Measurements from ENCODE around the gene RARRES1. TPM values are rescaled to one million over a fixed set of nuclear protein-coding genes. Genes with fewer than 3 reads are reported as not detected.

The RARRES1 gene
- total RNA-seq, 1 experiment from 2014 or later = 20.5 TPM

- Histone ChIP-seq H3K36me3 (ENCODE audit: low read depth) (peaks cover 9% of the 10 kb centered on the region; the same call in 1 of the 2 replicates), H3F3A (ENCODE audit: insufficient read depth, low read depth) (peaks cover 55% of the 10 kb centered on the region), H3K79me2 (ENCODE audit: low read depth) (peaks cover 71% of the 10 kb centered on the region), H4K20me1 (ENCODE audit: insufficient read depth) (no peaks in the 10 kb centered on the region), H3K27ac (peak overlapping the region; percentile 78), H2AFZ (no peak overlapping the region), H3K9me2 (ENCODE audit: insufficient read depth) (no peaks in the 10 kb centered on the region), H3K4me1 (replicated peaks; ENCODE audit: insufficient read depth) (peaks cover 72% of the 10 kb centered on the region), H3K4me2 (peak overlapping the region; percentile 81), H3K27me3 (ENCODE audit: insufficient read depth, low read depth) (no peaks in the 10 kb centered on the region), H3K4me3 (peak overlapping the region; percentile 33; the same call in 1 of the 2 replicates), H3K9me3 (ENCODE audit: insufficient read depth, low read depth) (no peaks in the 10 kb centered on the region)
- ChIA-PET CTCF (interaction anchor here (2.6 kb wide), 1 partner anchor 70 kb away, joined by 12 read pairs; no protein-coding TSS in a partner anchor), POLR2A (ENCODE audit: unreplicated experiment) (no interaction called here)
- TF ChIP-seq, protein P1, sequence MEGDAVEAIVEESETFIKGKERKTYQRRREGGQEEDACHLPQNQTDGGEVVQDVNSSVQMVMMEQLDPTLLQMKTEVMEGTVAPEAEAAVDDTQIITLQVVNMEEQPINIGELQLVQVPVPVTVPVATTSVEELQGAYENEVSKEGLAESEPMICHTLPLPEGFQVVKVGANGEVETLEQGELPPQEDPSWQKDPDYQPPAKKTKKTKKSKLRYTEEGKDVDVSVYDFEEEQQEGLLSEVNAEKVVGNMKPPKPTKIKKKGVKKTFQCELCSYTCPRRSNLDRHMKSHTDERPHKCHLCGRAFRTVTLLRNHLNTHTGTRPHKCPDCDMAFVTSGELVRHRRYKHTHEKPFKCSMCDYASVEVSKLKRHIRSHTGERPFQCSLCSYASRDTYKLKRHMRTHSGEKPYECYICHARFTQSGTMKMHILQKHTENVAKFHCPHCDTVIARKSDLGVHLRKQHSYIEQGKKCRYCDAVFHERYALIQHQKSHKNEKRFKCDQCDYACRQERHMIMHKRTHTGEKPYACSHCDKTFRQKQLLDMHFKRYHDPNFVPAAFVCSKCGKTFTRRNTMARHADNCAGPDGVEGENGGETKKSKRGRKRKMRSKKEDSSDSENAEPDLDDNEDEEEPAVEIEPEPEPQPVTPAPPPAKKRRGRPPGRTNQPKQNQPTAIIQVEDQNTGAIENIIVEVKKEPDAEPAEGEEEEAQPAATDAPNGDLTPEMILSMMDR (conservative IDR thresholded peaks at IDR 0.05) = no peak
- no peak for TF ChIP-seq EZH2 (IDR thresholded peaks at IDR 0.05; ENCODE audit: low read depth)
- no TSS peak for BruUV-seq (replicated peaks)
- peak in 1 of 2 experiments; percentile 21 for DNase-seq
- intact Hi-C loops (cut with micrococcal nuclease; ENCODE audit: unreplicated experiment) = loop anchor here (5.0 kb wide), 2 partner anchors 157 to 533 kb away; partner anchors contain the start of gene MLF1
Observed at GRCh38 chr3:158728851-158729250, 3.4 kb downstream of the RARRES1 start.

GRCh38 chr3:158728061-158728377 lies 4.2 kb downstream of the RARRES1 start:
- Histone ChIP-seq H2AFZ (no peak overlapping the region), H3K79me2 (ENCODE audit: low read depth) (peaks cover 76% of the 10 kb centered on the region), H3K27me3 (ENCODE audit: insufficient read depth, low read depth) (no peaks in the 10 kb centered on the region), H4K20me1 (ENCODE audit: insufficient read depth) (no peaks in the 10 kb centered on the region), H3K27ac (peak overlapping the region; percentile 78), H3K9me2 (ENCODE audit: insufficient read depth) (no peaks in the 10 kb centered on the region), H3K4me2 (peak overlapping the region; percentile 81), H3K9me3 (ENCODE audit: insufficient read depth, low read depth) (no peaks in the 10 kb centered on the region), H3K36me3 (ENCODE audit: low read depth) (peaks cover 9% of the 10 kb centered on the region; the same call in 1 of the 2 replicates), H3K4me3 (peak overlapping the region; percentile 30; the same call in 1 of the 2 replicates), H3F3A (ENCODE audit: insufficient read depth, low read depth) (peaks cover 59% of the 10 kb centered on the region), H3K4me1 (replicated peaks; ENCODE audit: insufficient read depth) (peaks cover 74% of the 10 kb centered on the region)
- ChIA-PET POLR2A (ENCODE audit: unreplicated experiment) (interaction anchor here (0.7 kb wide), 1 partner anchor 62 kb away, joined by 4 read pairs; no protein-coding TSS in a partner anchor), CTCF (interaction anchor here (0.7 to 2.6 kb wide), 11 partner anchors 14 to 188 kb away, joined by 3 to 53 read pairs (median 4); partner anchors contain the start of genes GFM1 and MFSD1)
- no peak for DNase-seq
- intact Hi-C loops (cut with micrococcal nuclease; ENCODE audit: unreplicated experiment) = loop anchor here (5.0 kb wide), 2 partner anchors 156 to 534 kb away; partner anchors contain the start of gene MLF1
- no peak for TF ChIP-seq EZH2 (IDR thresholded peaks at IDR 0.05; ENCODE audit: low read depth)
- TF ChIP-seq, protein P1 (conservative IDR thresholded peaks at IDR 0.05) = peak; percentile 48
- no TSS peak for BruUV-seq (replicated peaks)

DNA sequence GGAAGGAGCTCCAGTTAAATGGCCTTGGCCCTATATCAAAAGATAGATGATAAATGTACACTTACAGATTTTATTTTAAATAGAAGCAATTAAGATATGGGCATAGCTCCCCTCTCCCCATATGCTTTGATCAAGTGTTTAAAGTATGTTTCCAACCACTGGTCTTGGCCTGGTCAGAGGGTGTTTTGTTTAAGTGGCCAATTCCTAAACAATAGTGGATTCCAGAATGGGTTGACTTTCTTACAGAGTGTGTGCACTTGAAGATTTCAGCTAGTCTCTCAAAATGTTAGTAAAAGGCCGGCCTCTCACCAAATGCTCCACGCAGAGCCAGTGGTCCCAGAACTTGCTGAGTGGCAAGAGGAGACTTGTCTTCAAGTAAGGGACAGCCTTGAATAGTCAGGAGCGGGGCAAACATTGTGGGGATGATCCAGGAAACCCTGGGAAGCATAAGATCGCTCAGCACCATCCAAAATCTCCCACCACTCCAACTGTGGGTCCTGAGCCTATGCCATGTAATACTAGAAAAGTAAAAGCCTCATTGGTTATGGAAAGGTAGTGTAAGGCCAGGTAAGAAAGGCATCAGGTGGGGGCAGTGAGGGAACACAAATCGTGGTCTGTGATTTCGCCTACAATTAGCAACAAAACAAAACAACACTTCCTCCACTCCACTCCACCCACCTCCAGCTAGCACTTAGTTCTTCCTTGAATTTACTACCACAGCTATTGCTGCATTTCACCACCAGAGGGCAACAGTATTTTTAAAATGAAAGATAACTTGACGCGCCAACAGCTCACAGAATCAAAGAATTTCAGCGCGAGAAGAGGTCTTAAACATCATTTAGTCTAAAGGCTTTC lies 4.8 kb downstream of the RARRES1 start:
- H3F3A ChIP-seq (ENCODE audit: insufficient read depth, low read depth) = peaks cover 62% of the 10 kb centered on the region
- no peaks in the 10 kb centered on the region for H3K9me2 ChIP-seq (ENCODE audit: insufficient read depth)
- intact Hi-C loops (cut with micrococcal nuclease; ENCODE audit: unreplicated experiment) = loop anchor here (1.0 to 5.0 kb wide), 4 partner anchors 62 to 535 kb away; partner anchors contain the start of gene MLF1
- H4K20me1 ChIP-seq (ENCODE audit: insufficient read depth) = no peaks in the 10 kb centered on the region
- H3K79me2 ChIP-seq (ENCODE audit: low read depth) = peaks cover 76% of the 10 kb centered on the region
- peak overlapping the region; percentile 78 for H3K27ac ChIP-seq
- peak overlapping the region; percentile 30; the same call in 1 of the 2 replicates for H3K4me3 ChIP-seq
- H3K9me3 ChIP-seq (ENCODE audit: insufficient read depth, low read depth) = no peaks in the 10 kb centered on the region
- BruUV-seq (replicated peaks) = no TSS peak
- ChIA-PET POLR2A (ENCODE audit: unreplicated experiment) (interaction anchor here (0.7 kb wide), 1 partner anchor 62 kb away, joined by 4 read pairs; no protein-coding TSS in a partner anchor), CTCF (interaction anchor here (0.6 to 2.6 kb wide), 14 partner anchors 15 to 1696 kb away, joined by 3 to 53 read pairs (median 4); partner anchors contain the start of genes GFM1 and MFSD1)
- H3K36me3 ChIP-seq (ENCODE audit: low read depth) = peaks cover 9% of the 10 kb centered on the region; the same call in 1 of the 2 replicates
- no peak for TF ChIP-seq EZH2 (IDR thresholded peaks at IDR 0.05; ENCODE audit: low read depth)
- TF ChIP-seq, protein P1 (conservative IDR thresholded peaks at IDR 0.05) = peak; percentile 94
- DNase-seq = peak; percentile 54 to 74
- H3K4me1 ChIP-seq (replicated peaks; ENCODE audit: insufficient read depth) = peaks cover 80% of the 10 kb centered on the region
- peak overlapping the region; percentile 81 for H3K4me2 ChIP-seq
- H3K27me3 ChIP-seq (ENCODE audit: insufficient read depth, low read depth) = no peaks in the 10 kb centered on the region
- no peak overlapping the region for H2AFZ ChIP-seq
